ENCODE measurements around the gene TMEM120A.

DNA sequence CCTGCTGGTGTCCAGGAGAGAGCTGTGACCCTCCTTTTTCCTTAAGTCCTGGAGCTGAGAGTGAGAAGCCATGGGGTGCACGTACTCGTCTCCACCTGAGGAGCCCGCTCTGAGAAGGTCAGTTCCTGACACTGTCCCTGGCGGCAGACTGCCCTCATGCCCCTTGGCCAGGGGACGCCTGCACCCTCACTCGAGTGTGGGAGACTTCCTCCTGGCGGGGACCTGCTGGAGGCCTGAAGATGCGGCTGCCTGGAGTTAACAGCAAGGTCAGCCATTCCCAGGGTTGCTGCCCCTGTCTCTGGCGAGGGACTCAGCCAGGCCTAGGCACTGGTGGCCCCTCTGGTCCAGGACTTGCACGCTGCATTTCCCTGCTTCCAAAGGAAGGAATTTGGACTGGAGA is 26.4 kb downstream of the TMEM120A start:
- TF ChIP-seq, protein P1, sequence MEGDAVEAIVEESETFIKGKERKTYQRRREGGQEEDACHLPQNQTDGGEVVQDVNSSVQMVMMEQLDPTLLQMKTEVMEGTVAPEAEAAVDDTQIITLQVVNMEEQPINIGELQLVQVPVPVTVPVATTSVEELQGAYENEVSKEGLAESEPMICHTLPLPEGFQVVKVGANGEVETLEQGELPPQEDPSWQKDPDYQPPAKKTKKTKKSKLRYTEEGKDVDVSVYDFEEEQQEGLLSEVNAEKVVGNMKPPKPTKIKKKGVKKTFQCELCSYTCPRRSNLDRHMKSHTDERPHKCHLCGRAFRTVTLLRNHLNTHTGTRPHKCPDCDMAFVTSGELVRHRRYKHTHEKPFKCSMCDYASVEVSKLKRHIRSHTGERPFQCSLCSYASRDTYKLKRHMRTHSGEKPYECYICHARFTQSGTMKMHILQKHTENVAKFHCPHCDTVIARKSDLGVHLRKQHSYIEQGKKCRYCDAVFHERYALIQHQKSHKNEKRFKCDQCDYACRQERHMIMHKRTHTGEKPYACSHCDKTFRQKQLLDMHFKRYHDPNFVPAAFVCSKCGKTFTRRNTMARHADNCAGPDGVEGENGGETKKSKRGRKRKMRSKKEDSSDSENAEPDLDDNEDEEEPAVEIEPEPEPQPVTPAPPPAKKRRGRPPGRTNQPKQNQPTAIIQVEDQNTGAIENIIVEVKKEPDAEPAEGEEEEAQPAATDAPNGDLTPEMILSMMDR (IDR thresholded peaks at IDR 0.05 in 4 of 5, conservative IDR thresholded peaks at IDR 0.05 in 1 of 5) = no peak
- no peak for TF ChIP-seq POLR2A (IDR thresholded peaks at IDR 0.05)

Data from gastrocnemius medialis (tissue), 4 donors.